H9 (cell line): Measurements from ENCODE around the gene RABGAP1. TPM values are rescaled to one million over a fixed set of nuclear protein-coding genes. Genes with fewer than 3 reads are reported as not detected.

Source experiments
- DNase-seq: peaks from one replicate; pipeline ENCODE4 v3.0.0-alpha.2; 2017
- H2AFZ ChIP-seq: one replicate; pipeline ENCODE4 v1.6.1; 2013; ENCODE audit warnings: mild to moderate bottlenecking, low read length, control low read depth, moderate library complexity
- H2AK5ac ChIP-seq: 2 replicates; pipeline ENCODE4 v1.6.1; 2013; ENCODE audit warnings: low read length, control low read depth, mixed read lengths; ENCODE audit not compliant: insufficient read length
- H2BK120ac ChIP-seq: one replicate; pipeline ENCODE4 v1.6.1; 2013; ENCODE audit warnings: low read depth, mild to moderate bottlenecking, low read length, control low read depth, inconsistent platforms; ENCODE audit not compliant: poor library complexity, severe bottlenecking
- H2BK12ac ChIP-seq: 2 replicates; pipeline ENCODE4 v1.6.1; 2013; ENCODE audit warnings: low read length, control low read depth, mixed read lengths, low read depth; ENCODE audit not compliant: insufficient read length
- H2BK15ac ChIP-seq: 2 replicates; pipeline ENCODE4 v1.6.1; 2013; ENCODE audit warnings: low read depth, low read length, control low read depth
- H2BK20ac ChIP-seq: one replicate; pipeline ENCODE4 v1.6.1; 2013; ENCODE audit warnings: low read depth, mild to moderate bottlenecking, low read length, control low read depth, inconsistent platforms; ENCODE audit not compliant: poor library complexity, severe bottlenecking
- H2BK5ac ChIP-seq: 2 replicates; pipeline ENCODE4 v1.6.1; 2013; ENCODE audit warnings: low read length, control low read depth, mixed read lengths; ENCODE audit not compliant: insufficient read length
- H3K14ac ChIP-seq: 2 replicates; pipeline ENCODE4 v1.6.1; 2013; ENCODE audit warnings: low read length, control low read depth; ENCODE audit not compliant: insufficient read depth
- H3K18ac ChIP-seq: 2 replicates; pipeline ENCODE4 v1.6.1; 2013; ENCODE audit warnings: low read depth, mild to moderate bottlenecking, mixed read lengths, low read length, control low read depth; ENCODE audit not compliant: insufficient read length
- H3K23ac ChIP-seq: 2 replicates; pipeline ENCODE4 v1.6.1; 2013; ENCODE audit warnings: low read length, control low read depth, mixed read lengths, low read depth; ENCODE audit not compliant: insufficient read length
- H3K23me2 ChIP-seq: 2 replicates; pipeline ENCODE4 v1.6.1; 2013; ENCODE audit warnings: low read depth, mild to moderate bottlenecking, mixed read lengths, low read length, control low read depth; ENCODE audit not compliant: insufficient read length, poor library complexity, severe bottlenecking
- H3K27ac ChIP-seq: 2 replicates; pipeline ENCODE4 v1.5.1; 2013; ENCODE audit warnings: low read length, control low read depth, mixed read lengths, low read depth; ENCODE audit not compliant: insufficient read length
- H3K27me3 ChIP-seq: 2 replicates; pipeline ENCODE4 v1.6.1; 2013; ENCODE audit warnings: low read length, control low read depth, inconsistent platforms; ENCODE audit not compliant: insufficient read depth
- H3K4ac ChIP-seq: 2 replicates; pipeline ENCODE4 v1.6.1; 2013; ENCODE audit warnings: low read depth, mild to moderate bottlenecking, control low read depth, inconsistent platforms, low read length, moderate library complexity
- H3K4me1 ChIP-seq: 2 replicates; pipeline ENCODE4 v1.6.1; 2013; ENCODE audit warnings: low read length, control low read depth, inconsistent platforms; ENCODE audit not compliant: insufficient read depth
- H3K4me2 ChIP-seq: 2 replicates; pipeline ENCODE4 v1.6.1; 2013; ENCODE audit warnings: low read length, control low read depth, mixed read lengths; ENCODE audit not compliant: insufficient read length, insufficient read depth
- H3K56ac ChIP-seq: 2 replicates; pipeline ENCODE4 v1.6.1; 2013; ENCODE audit warnings: low read depth, mild to moderate bottlenecking, mixed read lengths, low read length, control low read depth; ENCODE audit not compliant: insufficient read length
- H3K79me1 ChIP-seq: 2 replicates; pipeline ENCODE4 v1.6.1; 2013; ENCODE audit warnings: low read depth, mild to moderate bottlenecking, moderate library complexity, low read length, control low read depth, inconsistent platforms; ENCODE audit not compliant: insufficient read depth, poor library complexity, severe bottlenecking
- H3K79me2 ChIP-seq: 2 replicates; pipeline ENCODE4 v1.6.1; 2013; ENCODE audit warnings: low read length, control low read depth, inconsistent platforms; ENCODE audit not compliant: insufficient read depth
- H3K9ac ChIP-seq: 2 replicates; pipeline ENCODE4 v1.6.1; 2013; ENCODE audit warnings: low read length, control low read depth, mixed read lengths; ENCODE audit not compliant: insufficient read length; ENCODE audit errors: extremely low read depth
- H3K9me3 ChIP-seq: one replicate; pipeline ENCODE4 v1.6.1; 2013; ENCODE audit warnings: low read depth, low read length, inconsistent platforms; ENCODE audit not compliant: control insufficient read depth
- H3T11ph ChIP-seq: one replicate; pipeline ENCODE4 v1.6.1; 2013; ENCODE audit warnings: mild to moderate bottlenecking, low read length, control low read depth, inconsistent platforms
- H4K20me1 ChIP-seq: one replicate; pipeline ENCODE4 v1.6.1; 2013; ENCODE audit not compliant: control insufficient read depth, insufficient read length, insufficient read depth
- H4K5ac ChIP-seq: 2 replicates; pipeline ENCODE4 v1.6.1; 2013; ENCODE audit warnings: low read depth, mild to moderate bottlenecking, mixed read lengths, low read length, control low read depth; ENCODE audit not compliant: insufficient read length
- H4K8ac ChIP-seq: replicated peaks from 2 replicates; pipeline ENCODE4 v1.6.1; 2013; ENCODE audit warnings: low read length, control low read depth, mixed read lengths, low read depth; ENCODE audit not compliant: insufficient read length
- H4K91ac ChIP-seq: 2 replicates; pipeline ENCODE4 v1.6.1; 2013; ENCODE audit warnings: low read depth, mild to moderate bottlenecking, moderate library complexity, mixed read lengths, low read length, control low read depth; ENCODE audit not compliant: insufficient read length
- H3K27ac Mint-ChIP-seq, 3 experiments: 2 replicates in 2 of 3; 3 replicates in 1 of 3; pipeline ENCODE4 v1.8.0; 2020 to 2021; ENCODE audit warnings: mixed read lengths in 3 of 3, mild to moderate bottlenecking in 1 of 3, moderate library complexity in 1 of 3
- H3K27me3 Mint-ChIP-seq: 2 replicates; pipeline ENCODE4 v1.8.0; 2021; ENCODE audit warnings: low read depth, mild to moderate bottlenecking, moderate library complexity, mixed read lengths
- H3K36me3 Mint-ChIP-seq, 3 experiments: 2 replicates in 2 of 3; 3 replicates in 1 of 3; pipeline ENCODE4 v1.8.0; 2020 to 2021; ENCODE audit warnings: low read depth in 3 of 3, mixed read lengths in 3 of 3; ENCODE audit not compliant: insufficient read depth in 1 of 3
- H3K4me1 Mint-ChIP-seq, 2 experiments: 2 replicates each; pipeline ENCODE4 v1.8.0; 2020; ENCODE audit warnings: mixed read lengths in 2 of 2
- H3K4me3 Mint-ChIP-seq, 2 experiments: 2 replicates in 1 of 2; 3 replicates in 1 of 2; pipeline ENCODE4 v1.8.0; 2020 to 2021; ENCODE audit warnings: mild to moderate bottlenecking in 2 of 2, mixed read lengths in 2 of 2, moderate library complexity in 1 of 2
- H3K9me3 Mint-ChIP-seq, 2 experiments: 2 replicates in 1 of 2; 3 replicates in 1 of 2; pipeline ENCODE4 v1.8.0; 2020; ENCODE audit warnings: mild to moderate bottlenecking in 2 of 2, mixed read lengths in 2 of 2, moderate library complexity in 1 of 2
- CTCF ChIP-seq: fragments of 200-600 bp; sonication (generic); conservative IDR thresholded peaks from 3 replicates; pipeline ENCODE4 v1.8.0; 2021; ENCODE audit warnings: antibody characterized with exemption, mild to moderate bottlenecking
- WGBS: extraction: QIAGEN DNeasy Blood & Tissue Kit; methylation state at CpG from one replicate; pipeline ENCODE4 v1.1.7; 2013; ENCODE audit warnings: missing lambda C conversion rate, low lambda C conversion rate, mixed read lengths; ENCODE audit not compliant: insufficient read length; ENCODE audit errors: extremely low coverage; 5-methylcytosine and 5-hydroxymethylcytosine counted together
- total RNA-seq: library from RNA; stranded (reverse); gene quantifications from 2 replicates; pipeline ENCODE4 v1.2.1, GENCODE V29; 2021

RABGAP1 gene
- total RNA-seq, 1 experiment from 2014 or later: 31.6 TPM

DNA sequence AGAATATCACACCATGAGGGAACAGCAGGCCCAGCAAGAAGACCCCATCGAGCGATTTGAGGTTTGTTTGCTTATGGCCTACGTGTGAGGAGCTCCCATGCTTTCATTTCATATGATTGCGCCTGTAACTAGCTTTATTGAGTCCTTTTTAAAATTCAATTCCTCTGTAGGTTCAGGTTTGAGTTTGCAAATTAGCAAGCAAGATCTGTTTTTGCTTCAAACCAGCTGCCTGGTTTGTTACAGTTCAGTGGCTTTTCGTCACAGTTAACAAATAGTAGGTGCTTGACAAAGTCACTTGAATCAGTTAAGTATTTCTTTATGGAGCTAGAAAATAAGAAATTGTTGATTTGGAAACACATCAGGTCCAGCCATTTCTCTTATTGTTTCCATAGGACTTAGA, 149.0 kb downstream of the RABGAP1 start:
- H3K9me3 ChIP-seq: no peaks in the 10 kb centered on the region
- no peak overlapping the region for H2BK120ac ChIP-seq
- no peaks in the 10 kb centered on the region for H3K79me1 ChIP-seq
- Mint-ChIP-seq H3K4me1 (peaks cover 5% of the 10 kb centered on the region in 2 experiments), H3K27me3 (no peaks in the 10 kb centered on the region), H3K36me3 (peaks cover 17 to 66% (median 56%) of the 10 kb centered on the region in 3 experiments; a peak in 6 of 7 replicates), H3K9me3 (no peaks in the 10 kb centered on the region), H3K4me3 (no peak overlapping the region), H3K27ac (peak overlapping the region in 2 of 3 experiments; percentile 16 to 75; a peak in 2 of 7 replicates)
- no peak overlapping the region for H2BK5ac ChIP-seq
- H3K23me2 ChIP-seq: no peaks in the 10 kb centered on the region
- no peak overlapping the region for H2BK20ac ChIP-seq
- TF ChIP-seq CTCF: no peak
- H3K4me1 ChIP-seq: peaks cover 4% of the 10 kb centered on the region; the same call in 1 of the 2 replicates
- no peak overlapping the region for H3K56ac ChIP-seq
- H4K91ac ChIP-seq: no peak overlapping the region
- no peak overlapping the region for H3K18ac ChIP-seq
- H3K27me3 ChIP-seq: no peaks in the 10 kb centered on the region
- DNase-seq: no peak
- H4K8ac ChIP-seq: no peak overlapping the region
- no peak overlapping the region for H3K23ac ChIP-seq
- H3K27ac ChIP-seq: no peak overlapping the region
- no peak overlapping the region for H3K4me2 ChIP-seq
- H3K14ac ChIP-seq: no peak overlapping the region
- H2AK5ac ChIP-seq: no peak overlapping the region
- H2AFZ ChIP-seq: no peak overlapping the region
- H4K20me1 ChIP-seq: no peaks in the 10 kb centered on the region
- H3T11ph ChIP-seq: no peak overlapping the region
- H3K79me2 ChIP-seq: no peaks in the 10 kb centered on the region
- H3K9ac ChIP-seq: no peak overlapping the region
- no peak overlapping the region for H3K4ac ChIP-seq
- H2BK15ac ChIP-seq: no peak overlapping the region
- WGBS: no CpG with 5 or more reads among the region's 5 CpGs
- no peak overlapping the region for H4K5ac ChIP-seq
- H2BK12ac ChIP-seq: no peak overlapping the region
